Mucosa of descending colon (tissue), 3 donors: ENCODE data around the gene COP1. TPM values are rescaled to one million over a fixed set of nuclear protein-coding genes. Genes with fewer than 3 reads are reported as not detected.

Source experiments
- ATAC-seq: fragments of 200-7000 bp; cut with Tn5 transposase; one replicate; pipeline ENCODE4 v1.9.1; 2020; ENCODE audit warnings: mild to moderate bottlenecking, moderate library complexity
- DNase-seq, 3 donors: peaks; one replicate each; pipeline ENCODE4 v3.0.0-alpha.2; 2020
- H3K36me3 ChIP-seq: fragments of 200-600 bp; one replicate; pipeline ENCODE4 v1.8.0; 2021; ENCODE audit warnings: low read depth, mild to moderate bottlenecking
- H3K4me1 ChIP-seq: fragments of 200-600 bp; one replicate; pipeline ENCODE4 v1.8.0; 2021; ENCODE audit warnings: low read depth, mild to moderate bottlenecking
- H3K4me3 ChIP-seq: fragments of 200-600 bp; one replicate; pipeline ENCODE4 v1.8.0; 2021; ENCODE audit warnings: mild to moderate bottlenecking
- H3K9me3 ChIP-seq: fragments of 200-600 bp; one replicate; pipeline ENCODE4 v1.8.0; 2021; ENCODE audit warnings: mild to moderate bottlenecking
- intact Hi-C, 2 donors: fragments of 100-400 bp; cut with DNase I in 1 of 2; cut with micrococcal nuclease in 1 of 2; formaldehyde crosslinking; loops; one replicate each; pipeline versions ENCODE4 v1.11.0 to v1.11.1; 2022; cut with DNase I, micrococcal nuclease
- total RNA-seq, 3 donors: library from RNA; stranded (reverse); fragmentation: NEBNext Ultra II Directional in 2 of 3; extraction: Animal tissue kit (Norgen Biotek cat#: 25700) in 2 of 3; gene quantifications; one replicate each; pipeline versions ENCODE4 v1.2.1 to v1.2.4, GENCODE V29; 2021 to 2023
- TF ChIP-seq, protein P1 (sequence below): fragments of 200-600 bp; IDR thresholded peaks from one replicate; pipeline ENCODE4 v1.8.0; 2022; ENCODE audit warnings: antibody characterized with exemption, mild to moderate bottlenecking
- donor health status: DM: no; HTN: no; CAD: no; lungs with moderate emphysema.
- donor health status: DM: no; HTN: no; CAD: no.
- donor health status: DM: no; HTN: yes; CAD: no.

The COP1 gene
- total RNA-seq, 3 donors from 2014 or later = 51.5 to 51.9 (median 51.9) TPM

GRCh38 chr1:176144526-176144925 is 62.6 kb downstream of the COP1 start:
- intact Hi-C loops = no loop called here
- DNase-seq = no peak
- no peaks in the 10 kb centered on the region for H3K9me3 ChIP-seq
- no peak for ATAC-seq
- no peaks in the 10 kb centered on the region for H3K4me1 ChIP-seq
- TF ChIP-seq, protein P1, sequence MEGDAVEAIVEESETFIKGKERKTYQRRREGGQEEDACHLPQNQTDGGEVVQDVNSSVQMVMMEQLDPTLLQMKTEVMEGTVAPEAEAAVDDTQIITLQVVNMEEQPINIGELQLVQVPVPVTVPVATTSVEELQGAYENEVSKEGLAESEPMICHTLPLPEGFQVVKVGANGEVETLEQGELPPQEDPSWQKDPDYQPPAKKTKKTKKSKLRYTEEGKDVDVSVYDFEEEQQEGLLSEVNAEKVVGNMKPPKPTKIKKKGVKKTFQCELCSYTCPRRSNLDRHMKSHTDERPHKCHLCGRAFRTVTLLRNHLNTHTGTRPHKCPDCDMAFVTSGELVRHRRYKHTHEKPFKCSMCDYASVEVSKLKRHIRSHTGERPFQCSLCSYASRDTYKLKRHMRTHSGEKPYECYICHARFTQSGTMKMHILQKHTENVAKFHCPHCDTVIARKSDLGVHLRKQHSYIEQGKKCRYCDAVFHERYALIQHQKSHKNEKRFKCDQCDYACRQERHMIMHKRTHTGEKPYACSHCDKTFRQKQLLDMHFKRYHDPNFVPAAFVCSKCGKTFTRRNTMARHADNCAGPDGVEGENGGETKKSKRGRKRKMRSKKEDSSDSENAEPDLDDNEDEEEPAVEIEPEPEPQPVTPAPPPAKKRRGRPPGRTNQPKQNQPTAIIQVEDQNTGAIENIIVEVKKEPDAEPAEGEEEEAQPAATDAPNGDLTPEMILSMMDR = no peak
- H3K36me3 ChIP-seq = no peaks in the 10 kb centered on the region
- no peak overlapping the region for H3K4me3 ChIP-seq

- TF ChIP-seq, protein P1 = no peak
- Histone ChIP-seq H3K9me3 (no peaks in the 10 kb centered on the region), H3K36me3 (no peaks in the 10 kb centered on the region), H3K4me3 (no peak overlapping the region), H3K4me1 (no peaks in the 10 kb centered on the region)
- ATAC-seq (no peak), DNase-seq (no peak)
- intact Hi-C loops = no loop called here
These were observed 64.1 kb downstream of the COP1 start for GRCh38 chr1:176142973-176143372.

DNA sequence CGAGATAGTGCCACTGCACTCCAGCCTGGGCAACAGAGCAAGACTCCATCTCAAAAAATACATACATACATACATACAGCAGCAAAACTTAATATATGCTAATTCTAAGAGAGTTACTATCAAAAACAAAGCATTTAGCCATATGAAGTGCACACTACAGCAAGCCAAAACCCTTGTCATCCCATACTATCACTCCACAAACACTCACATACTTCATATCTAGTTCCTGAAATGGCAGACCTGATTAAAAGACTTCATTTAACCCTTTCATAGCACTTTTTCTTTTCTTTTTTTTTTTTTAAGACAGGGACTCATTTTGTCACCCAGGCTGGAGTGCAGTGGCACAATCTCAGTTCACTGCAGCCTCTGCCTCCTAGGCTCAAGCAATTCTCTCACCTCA is 65.6 kb downstream of the COP1 start:
- TF ChIP-seq, protein P1 = no peak
- no peaks in the 10 kb centered on the region for H3K36me3 ChIP-seq
- ATAC-seq = no peak

GRCh38 chr1:176136891-176137290 is 70.2 kb downstream of the COP1 start:
- H3K4me1 ChIP-seq = no peaks in the 10 kb centered on the region
- intact Hi-C loops = no loop called here
- H3K9me3 ChIP-seq = no peaks in the 10 kb centered on the region
- TF ChIP-seq, protein P1 = no peak
- H3K36me3 ChIP-seq = no peaks in the 10 kb centered on the region
- DNase-seq (no peak), ATAC-seq (no peak)
- H3K4me3 ChIP-seq = no peak overlapping the region

More for the DNA sequence above, 65.6 kb downstream of the COP1 start:
- intact Hi-C loops = no loop called here
- no peak for DNase-seq
- Histone ChIP-seq H3K4me1 (no peaks in the 10 kb centered on the region), H3K9me3 (no peaks in the 10 kb centered on the region), H3K4me3 (no peak overlapping the region)

- intact Hi-C loops = no loop called here
- no peaks in the 10 kb centered on the region for H3K4me1 ChIP-seq
- no peaks in the 10 kb centered on the region for H3K9me3 ChIP-seq
- H3K4me3 ChIP-seq = no peak overlapping the region
- DNase-seq = no peak
- no peaks in the 10 kb centered on the region for H3K36me3 ChIP-seq
- ATAC-seq = no peak
- TF ChIP-seq, protein P1 = no peak
These were observed 72.4 kb downstream of the COP1 start for GRCh38 chr1:176134666-176135065.

DNA sequence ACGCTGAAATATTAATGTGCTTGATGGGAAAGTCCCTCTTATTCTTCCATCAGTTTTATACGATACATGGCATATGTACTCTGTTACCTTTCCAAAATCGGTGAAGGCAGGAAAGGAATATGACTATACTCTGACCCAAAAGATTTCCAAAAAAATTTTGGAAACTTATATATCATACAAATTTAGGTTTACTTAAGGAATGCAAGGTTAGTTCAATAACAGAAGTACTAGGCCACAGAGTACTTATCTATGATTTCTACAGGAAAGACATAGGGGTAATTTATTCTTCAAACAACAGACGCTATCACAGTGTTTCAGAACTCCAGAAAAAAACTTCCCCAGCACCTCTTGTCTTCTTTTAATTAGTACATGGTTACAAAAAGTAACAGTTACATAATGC is 84.8 kb downstream of the COP1 start:
- ATAC-seq = no peak
- intact Hi-C loops = no loop called here
- DNase-seq = no peak
- no peaks in the 10 kb centered on the region for H3K4me1 ChIP-seq
- H3K4me3 ChIP-seq = no peak overlapping the region
- H3K9me3 ChIP-seq = peaks cover 9% of the 10 kb centered on the region
- no peaks in the 10 kb centered on the region for H3K36me3 ChIP-seq
- TF ChIP-seq, protein P1 = no peak
